Measurements from ENCODE around the gene CACNA2D3.

DNA sequence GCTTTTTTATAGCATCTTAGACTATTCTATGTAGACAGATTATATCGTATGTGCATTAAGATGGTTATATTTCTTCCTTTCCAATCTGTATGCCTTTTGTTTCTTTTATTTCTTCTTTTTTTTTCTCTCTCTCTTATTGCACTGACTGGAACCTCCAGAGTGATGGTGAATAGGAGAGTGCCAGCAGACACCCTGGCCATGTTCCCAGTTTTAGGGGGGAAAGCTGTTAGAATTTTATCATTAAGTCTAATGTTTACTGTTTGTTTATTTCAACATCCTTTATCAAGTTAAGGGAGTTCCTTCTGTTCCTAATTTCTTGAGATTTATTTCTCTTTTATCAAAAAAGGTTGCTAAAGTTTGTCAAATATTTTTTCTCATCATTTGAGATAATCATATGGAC is 922.1 kb downstream of the CACNA2D3 start:
- TF ChIP-seq, protein P1, sequence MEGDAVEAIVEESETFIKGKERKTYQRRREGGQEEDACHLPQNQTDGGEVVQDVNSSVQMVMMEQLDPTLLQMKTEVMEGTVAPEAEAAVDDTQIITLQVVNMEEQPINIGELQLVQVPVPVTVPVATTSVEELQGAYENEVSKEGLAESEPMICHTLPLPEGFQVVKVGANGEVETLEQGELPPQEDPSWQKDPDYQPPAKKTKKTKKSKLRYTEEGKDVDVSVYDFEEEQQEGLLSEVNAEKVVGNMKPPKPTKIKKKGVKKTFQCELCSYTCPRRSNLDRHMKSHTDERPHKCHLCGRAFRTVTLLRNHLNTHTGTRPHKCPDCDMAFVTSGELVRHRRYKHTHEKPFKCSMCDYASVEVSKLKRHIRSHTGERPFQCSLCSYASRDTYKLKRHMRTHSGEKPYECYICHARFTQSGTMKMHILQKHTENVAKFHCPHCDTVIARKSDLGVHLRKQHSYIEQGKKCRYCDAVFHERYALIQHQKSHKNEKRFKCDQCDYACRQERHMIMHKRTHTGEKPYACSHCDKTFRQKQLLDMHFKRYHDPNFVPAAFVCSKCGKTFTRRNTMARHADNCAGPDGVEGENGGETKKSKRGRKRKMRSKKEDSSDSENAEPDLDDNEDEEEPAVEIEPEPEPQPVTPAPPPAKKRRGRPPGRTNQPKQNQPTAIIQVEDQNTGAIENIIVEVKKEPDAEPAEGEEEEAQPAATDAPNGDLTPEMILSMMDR (IDR thresholded peaks at IDR 0.05): no peak
- no peak for TF ChIP-seq POLR2AphosphoS5 (IDR thresholded peaks at IDR 0.05)

All from upper lobe of left lung (tissue), 4 donors.